IMR-90 (cell line): ENCODE measurements around the gene SCN8A.

Experiments
- CHD1 ChIP-seq: IDR thresholded peaks from 2 replicates; pipeline ENCODE4 v1.6.1; 2012; ENCODE audit warnings: low read depth, low read length, improper control_type of control experiment
- MXI1 ChIP-seq: IDR thresholded peaks from 2 replicates; pipeline ENCODE4 v1.6.1; 2012; ENCODE audit warnings: low read depth, mild to moderate bottlenecking, low read length, moderate library complexity, borderline replicate concordance
- POLR2A ChIP-seq: IDR thresholded peaks from 2 replicates; pipeline ENCODE4 v1.6.1; 2012; ENCODE audit warnings: mild to moderate bottlenecking, low read depth, low read length
- TF ChIP-seq, protein P1 (sequence below): conservative IDR thresholded peaks from 2 replicates; pipeline ENCODE4 v1.5.1; 2012; ENCODE audit warnings: mild to moderate bottlenecking, low read depth, low read length, improper control_type of control experiment
- TF ChIP-seq, protein P2 (sequence below): fragments of 150-350 bp; IDR thresholded peaks from 2 replicates; pipeline ENCODE4 v1.6.1; 2016; ENCODE audit warnings: low read depth, mild to moderate bottlenecking, low read length, moderate library complexity, borderline replicate concordance

DNA sequence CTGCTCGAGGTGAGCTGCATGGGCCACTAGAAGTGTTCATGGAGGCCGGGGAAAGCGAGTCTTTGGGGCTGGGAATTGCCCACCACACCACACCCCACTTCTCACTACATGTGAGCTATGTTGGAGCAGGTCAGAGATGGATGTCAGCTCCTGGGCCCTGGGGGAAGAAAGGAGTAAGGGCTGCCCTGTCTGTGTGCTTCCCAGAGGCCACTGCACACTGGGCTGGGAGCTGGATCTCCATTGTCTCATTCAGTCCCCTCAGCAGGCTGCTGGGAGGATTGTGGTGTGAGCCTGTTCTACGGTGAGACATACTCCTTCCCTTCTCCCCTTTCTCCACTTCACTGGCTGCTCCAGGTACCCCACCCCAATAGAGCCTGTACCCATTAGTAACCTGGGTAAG is 247.0 kb downstream of the SCN8A start:
- TF ChIP-seq, protein P1, sequence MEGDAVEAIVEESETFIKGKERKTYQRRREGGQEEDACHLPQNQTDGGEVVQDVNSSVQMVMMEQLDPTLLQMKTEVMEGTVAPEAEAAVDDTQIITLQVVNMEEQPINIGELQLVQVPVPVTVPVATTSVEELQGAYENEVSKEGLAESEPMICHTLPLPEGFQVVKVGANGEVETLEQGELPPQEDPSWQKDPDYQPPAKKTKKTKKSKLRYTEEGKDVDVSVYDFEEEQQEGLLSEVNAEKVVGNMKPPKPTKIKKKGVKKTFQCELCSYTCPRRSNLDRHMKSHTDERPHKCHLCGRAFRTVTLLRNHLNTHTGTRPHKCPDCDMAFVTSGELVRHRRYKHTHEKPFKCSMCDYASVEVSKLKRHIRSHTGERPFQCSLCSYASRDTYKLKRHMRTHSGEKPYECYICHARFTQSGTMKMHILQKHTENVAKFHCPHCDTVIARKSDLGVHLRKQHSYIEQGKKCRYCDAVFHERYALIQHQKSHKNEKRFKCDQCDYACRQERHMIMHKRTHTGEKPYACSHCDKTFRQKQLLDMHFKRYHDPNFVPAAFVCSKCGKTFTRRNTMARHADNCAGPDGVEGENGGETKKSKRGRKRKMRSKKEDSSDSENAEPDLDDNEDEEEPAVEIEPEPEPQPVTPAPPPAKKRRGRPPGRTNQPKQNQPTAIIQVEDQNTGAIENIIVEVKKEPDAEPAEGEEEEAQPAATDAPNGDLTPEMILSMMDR = no peak
- TF ChIP-seq CHD1 = no peak
- no peak for TF ChIP-seq POLR2A
- TF ChIP-seq, protein P2, sequence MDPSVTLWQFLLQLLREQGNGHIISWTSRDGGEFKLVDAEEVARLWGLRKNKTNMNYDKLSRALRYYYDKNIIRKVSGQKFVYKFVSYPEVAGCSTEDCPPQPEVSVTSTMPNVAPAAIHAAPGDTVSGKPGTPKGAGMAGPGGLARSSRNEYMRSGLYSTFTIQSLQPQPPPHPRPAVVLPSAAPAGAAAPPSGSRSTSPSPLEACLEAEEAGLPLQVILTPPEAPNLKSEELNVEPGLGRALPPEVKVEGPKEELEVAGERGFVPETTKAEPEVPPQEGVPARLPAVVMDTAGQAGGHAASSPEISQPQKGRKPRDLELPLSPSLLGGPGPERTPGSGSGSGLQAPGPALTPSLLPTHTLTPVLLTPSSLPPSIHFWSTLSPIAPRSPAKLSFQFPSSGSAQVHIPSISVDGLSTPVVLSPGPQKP = no peak
- TF ChIP-seq MXI1 = no peak
